NB4 (cell line): Measurements from ENCODE around the gene VDR.

Source experiments
- POLR2A ChIP-seq: IDR thresholded peaks from 2 replicates; pipeline ENCODE4 v1.6.1; 2011; ENCODE audit warnings: mild to moderate bottlenecking; ENCODE audit not compliant: insufficient read length; ENCODE audit errors: extremely low read depth
- TF ChIP-seq, protein P1 (sequence below): IDR thresholded peaks from one replicate; pipeline ENCODE4 v1.5.1; 2012; ENCODE audit warnings: low read depth, low read length

GRCh38 chr12:47947341-47947740 lies 42.5 kb upstream of the VDR start:
- TF ChIP-seq, protein P1, sequence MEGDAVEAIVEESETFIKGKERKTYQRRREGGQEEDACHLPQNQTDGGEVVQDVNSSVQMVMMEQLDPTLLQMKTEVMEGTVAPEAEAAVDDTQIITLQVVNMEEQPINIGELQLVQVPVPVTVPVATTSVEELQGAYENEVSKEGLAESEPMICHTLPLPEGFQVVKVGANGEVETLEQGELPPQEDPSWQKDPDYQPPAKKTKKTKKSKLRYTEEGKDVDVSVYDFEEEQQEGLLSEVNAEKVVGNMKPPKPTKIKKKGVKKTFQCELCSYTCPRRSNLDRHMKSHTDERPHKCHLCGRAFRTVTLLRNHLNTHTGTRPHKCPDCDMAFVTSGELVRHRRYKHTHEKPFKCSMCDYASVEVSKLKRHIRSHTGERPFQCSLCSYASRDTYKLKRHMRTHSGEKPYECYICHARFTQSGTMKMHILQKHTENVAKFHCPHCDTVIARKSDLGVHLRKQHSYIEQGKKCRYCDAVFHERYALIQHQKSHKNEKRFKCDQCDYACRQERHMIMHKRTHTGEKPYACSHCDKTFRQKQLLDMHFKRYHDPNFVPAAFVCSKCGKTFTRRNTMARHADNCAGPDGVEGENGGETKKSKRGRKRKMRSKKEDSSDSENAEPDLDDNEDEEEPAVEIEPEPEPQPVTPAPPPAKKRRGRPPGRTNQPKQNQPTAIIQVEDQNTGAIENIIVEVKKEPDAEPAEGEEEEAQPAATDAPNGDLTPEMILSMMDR = no peak
- no peak for TF ChIP-seq POLR2A
